D341Med (cell line): ENCODE measurements around the gene KRT81.
"Not testable (repeated sequence)": the region's sequence is repeated elsewhere in the genome, so short reads cannot be mapped to it uniquely, and the experiment has no call there.

Source experiments
- DNase-seq: peaks from one replicate; pipeline ENCODE4 v3.0.0; 2012; ENCODE audit warnings: low spot score

KRT81 gene

GRCh38 chr12:52253391-52254179 lies 37.7 kb downstream of the KRT81 start:
- no peak for DNase-seq

DNA sequence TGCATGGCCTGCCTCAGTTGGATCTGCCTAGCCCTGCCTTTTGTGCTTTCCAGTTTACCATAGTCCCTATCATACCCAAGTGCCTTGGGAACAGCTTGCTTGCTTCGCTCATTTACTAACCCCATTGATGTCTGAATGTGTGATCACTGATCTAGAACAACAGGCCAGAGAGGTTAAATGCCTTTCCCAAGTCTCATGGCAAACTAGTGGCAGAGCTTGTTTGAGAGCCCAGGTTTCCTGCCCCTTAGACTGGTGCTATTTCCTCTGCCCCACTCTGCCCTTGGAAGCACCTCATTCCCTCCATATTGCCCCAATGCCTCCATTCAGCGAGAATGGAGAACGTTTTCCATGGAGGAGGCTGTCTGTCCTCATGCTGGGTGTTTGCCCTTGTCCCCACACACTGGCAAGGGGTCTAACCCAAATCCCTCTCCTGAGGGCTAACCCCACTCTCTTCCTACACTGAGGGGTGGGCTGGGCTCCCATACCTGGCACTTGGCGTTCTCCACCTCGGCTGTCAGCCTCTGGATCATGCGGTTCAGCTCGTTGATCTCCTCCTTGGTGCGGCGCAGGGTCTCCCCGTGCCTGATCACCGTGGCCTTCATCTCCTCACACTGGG lies 38.5 kb downstream of the KRT81 start:
- no peak for DNase-seq

DNA sequence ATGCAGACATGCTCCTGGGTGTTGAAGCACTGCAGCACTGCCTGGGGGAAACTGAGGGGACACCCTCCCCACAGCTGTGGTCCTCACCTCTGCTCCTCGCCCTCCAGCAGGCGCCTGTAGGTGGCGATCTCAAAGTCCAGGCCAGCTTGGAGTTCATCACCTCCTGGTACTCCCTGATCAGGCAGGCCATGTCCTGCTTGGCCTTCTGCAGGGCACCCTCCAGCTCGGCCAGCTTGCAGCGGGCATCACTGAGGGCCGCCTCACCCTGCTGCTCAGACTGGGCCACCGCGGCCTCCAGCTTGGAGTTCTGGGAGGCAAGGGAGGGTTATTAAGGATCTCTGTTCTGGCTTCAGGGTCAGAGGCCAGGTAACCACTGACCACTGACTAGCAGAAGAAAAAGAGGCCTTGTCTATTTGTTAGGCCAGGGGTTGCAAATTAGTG lies 39.1 kb downstream of the KRT81 start:
- DNase-seq, result not testable (repeated sequence)

- DNase-seq, result no peak
Observed at GRCh38 chr12:52251367-52252051, 39.8 kb downstream of the KRT81 start.

GRCh38 chr12:52250048-52250990 lies 41.0 kb downstream of the KRT81 start:
- DNase-seq, result no peak

GRCh38 chr12:52249511-52250047 lies 41.8 kb downstream of the KRT81 start:
- no peak for DNase-seq

DNA sequence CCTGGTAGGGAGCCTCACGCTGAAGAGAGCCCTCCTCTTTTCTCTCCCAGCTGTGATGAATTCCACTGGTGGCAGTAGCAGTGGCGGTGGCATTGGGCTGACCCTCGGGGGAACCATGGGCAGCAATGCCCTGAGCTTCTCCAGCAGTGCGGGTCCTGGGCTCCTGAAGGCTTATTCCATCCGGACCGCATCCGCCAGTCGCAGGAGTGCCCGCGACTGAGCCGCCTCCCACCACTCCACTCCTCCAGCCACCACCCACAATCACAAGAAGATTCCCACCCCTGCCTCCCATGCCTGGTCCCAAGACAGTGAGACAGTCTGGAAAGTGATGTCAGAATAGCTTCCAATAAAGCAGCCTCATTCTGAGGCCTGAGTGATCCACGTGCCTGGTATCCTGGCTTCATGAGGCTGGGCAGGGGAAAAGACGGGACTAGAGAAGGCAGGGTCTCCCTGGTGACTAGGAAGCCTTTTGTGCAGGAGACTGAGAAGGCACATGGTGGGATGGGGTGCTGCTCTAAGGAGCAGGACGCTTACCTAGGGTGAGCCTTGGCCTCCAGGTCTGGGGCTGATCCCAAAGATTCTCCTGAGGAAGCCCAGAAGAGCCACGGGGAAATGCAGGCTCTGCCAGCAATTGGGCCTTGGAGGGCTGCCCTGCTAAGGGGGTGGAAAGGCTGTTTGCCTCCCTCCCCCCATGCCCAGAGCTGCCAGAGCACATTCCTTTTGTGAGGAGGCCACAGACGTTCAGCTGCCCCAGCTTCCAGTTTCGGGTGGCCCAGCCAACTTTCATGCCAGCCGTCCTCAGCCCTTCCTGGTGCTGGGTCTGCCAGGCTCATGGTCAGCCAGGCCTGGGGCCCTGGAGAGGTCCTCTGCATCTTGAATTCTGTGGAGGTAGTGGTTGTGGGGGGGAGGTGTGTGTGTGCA lies 42.5 kb downstream of the KRT81 start:
- no peak for DNase-seq

GRCh38 chr12:52247622-52248540 lies 43.5 kb downstream of the KRT81 start:
- no peak for DNase-seq

GRCh38 chr12:52246720-52247621 lies 44.4 kb downstream of the KRT81 start:
- no peak for DNase-seq

- no peak for DNase-seq
Observed at GRCh38 chr12:52245962-52246569, 45.3 kb downstream of the KRT81 start.

GRCh38 chr12:52245259-52245961 lies 45.9 kb downstream of the KRT81 start:
- no peak for DNase-seq

GRCh38 chr12:52244615-52244994 lies 46.7 kb downstream of the KRT81 start:
- no peak for DNase-seq

- DNase-seq, result no peak
Observed at GRCh38 chr12:52243856-52244614, 47.3 kb downstream of the KRT81 start.

- DNase-seq, result no peak
Observed at GRCh38 chr12:52243259-52243855, 48.0 kb downstream of the KRT81 start.

GRCh38 chr12:52242442-52243258 lies 48.7 kb downstream of the KRT81 start:
- DNase-seq, result no peak
